Measurements from ENCODE around the gene HSD17B3. TPM values are rescaled to one million over a fixed set of nuclear protein-coding genes. Genes with fewer than 3 reads are reported as not detected.

Gene HSD17B3
- total and polyA plus RNA-seq, 2 donors (not counting 3 experiments of a cell fraction or from before 2014, with no cell fraction given): 0.46 TPM; not detected in 1

DNA sequence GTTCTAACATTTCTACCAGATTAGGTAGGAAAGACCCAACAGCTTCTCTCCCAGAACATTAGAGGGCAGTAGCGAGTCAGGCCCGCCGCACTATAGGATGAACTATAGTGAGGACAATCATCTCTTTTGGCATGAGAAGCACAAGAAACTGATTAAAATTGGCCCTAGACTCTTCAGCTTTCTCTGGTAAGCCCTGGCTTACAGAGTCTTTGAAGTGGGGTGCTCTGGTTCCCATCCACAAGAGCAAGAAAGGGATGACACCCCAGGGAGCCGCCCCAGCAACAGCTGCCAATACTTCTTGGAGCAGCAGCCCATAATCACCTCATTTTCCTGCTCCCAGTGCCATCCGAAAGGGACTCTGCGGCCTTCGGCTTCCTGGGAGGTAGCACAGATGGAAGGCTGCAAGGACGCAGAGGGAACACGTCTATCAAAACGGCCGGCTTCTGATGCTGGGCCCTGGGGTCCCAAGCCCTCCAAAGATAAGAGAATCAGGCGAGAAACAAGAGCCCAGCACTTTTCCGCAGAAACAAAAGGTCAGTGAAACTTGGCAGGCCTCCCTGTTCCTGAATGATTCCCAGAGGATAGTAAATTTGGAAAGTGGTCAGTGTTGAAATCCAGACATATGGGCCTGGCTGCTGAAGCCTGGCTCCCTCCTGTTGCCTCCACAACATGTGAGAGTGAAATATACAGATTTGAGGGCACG is 69.3 kb downstream of the HSD17B3 start:
- no peak overlapping the region for H3K4me2 ChIP-seq (ENCODE audit: insufficient read depth, low read length)
- no TSS peak for BruUV-seq (replicated peaks)
- no peak overlapping the region for H3K9ac ChIP-seq (replicated peaks; ENCODE audit: extremely low read depth, insufficient read depth, low read length)
- FAIRE-seq (peak; percentile 38), DNase-seq (ENCODE audit: low read depth, low spot score) (peak; percentile 24)
- no peak overlapping the region for H3K4me3 ChIP-seq (replicated peaks in 1 of 3; ENCODE audit: insufficient read depth in 1 of 3, low read depth in 1 of 3, low read length in 3 of 3)
- H2AFZ ChIP-seq (ENCODE audit: low read depth, low read length): no peak overlapping the region
- no peaks in the 10 kb centered on the region for H4K20me1 ChIP-seq (replicated peaks; ENCODE audit: control insufficient read depth, extremely low read depth, insufficient read depth, low read length)
- no peaks in the 10 kb centered on the region for H3K4me1 ChIP-seq (ENCODE audit: control insufficient read depth, extremely low read depth, insufficient read depth, low read length)
- peaks cover 7% of the 10 kb centered on the region in 2 experiments for H3K27me3 ChIP-seq (ENCODE audit: control insufficient read depth in 2 of 2, insufficient read depth in 2 of 2, low read length in 2 of 2)
- H3K36me3 ChIP-seq (ENCODE audit: control insufficient read depth in 2 of 2, extremely low read depth in 1 of 2, insufficient read depth in 2 of 2, low read length in 2 of 2): no peaks in the 10 kb centered on the region
- CTCF ChIA-PET: interaction anchor here (0.6 to 5.1 kb wide), 37 partner anchors 11 to 1065 kb away, joined by 3 to 105 read pairs (median 4); no protein-coding TSS in a partner anchor
- intact Hi-C loops (cut with micrococcal nuclease) (loop anchor here (1.0 to 5.0 kb wide), 3 partner anchors 85 to 434 kb away; no protein-coding TSS in a partner anchor), dilution Hi-C loops (cut with MboI; ENCODE audit: extremely low pct_ligation_motif_present, low sequenced_read_pairs) (no loop called here)
- no peaks in the 10 kb centered on the region for H3K79me2 ChIP-seq (ENCODE audit: control insufficient read depth, insufficient read depth, low read length)
- no peaks in the 10 kb centered on the region for H3K9me1 ChIP-seq (replicated peaks; ENCODE audit: control insufficient read depth, extremely low read depth, insufficient read depth, low read length)
- no peaks in the 10 kb centered on the region for H3K9me3 ChIP-seq (replicated peaks; ENCODE audit: control insufficient read depth, insufficient read depth, low read length)
- H3K27ac ChIP-seq (ENCODE audit: insufficient read depth, low read depth, low read length): no peak overlapping the region
- POLR2A ChIA-PET: no interaction called here
- TF ChIP-seq FOS (IDR thresholded peaks at IDR 0.05; ENCODE audit: borderline replicate concordance, insufficient read depth, low read length): no peak
- TF ChIP-seq, protein P1, sequence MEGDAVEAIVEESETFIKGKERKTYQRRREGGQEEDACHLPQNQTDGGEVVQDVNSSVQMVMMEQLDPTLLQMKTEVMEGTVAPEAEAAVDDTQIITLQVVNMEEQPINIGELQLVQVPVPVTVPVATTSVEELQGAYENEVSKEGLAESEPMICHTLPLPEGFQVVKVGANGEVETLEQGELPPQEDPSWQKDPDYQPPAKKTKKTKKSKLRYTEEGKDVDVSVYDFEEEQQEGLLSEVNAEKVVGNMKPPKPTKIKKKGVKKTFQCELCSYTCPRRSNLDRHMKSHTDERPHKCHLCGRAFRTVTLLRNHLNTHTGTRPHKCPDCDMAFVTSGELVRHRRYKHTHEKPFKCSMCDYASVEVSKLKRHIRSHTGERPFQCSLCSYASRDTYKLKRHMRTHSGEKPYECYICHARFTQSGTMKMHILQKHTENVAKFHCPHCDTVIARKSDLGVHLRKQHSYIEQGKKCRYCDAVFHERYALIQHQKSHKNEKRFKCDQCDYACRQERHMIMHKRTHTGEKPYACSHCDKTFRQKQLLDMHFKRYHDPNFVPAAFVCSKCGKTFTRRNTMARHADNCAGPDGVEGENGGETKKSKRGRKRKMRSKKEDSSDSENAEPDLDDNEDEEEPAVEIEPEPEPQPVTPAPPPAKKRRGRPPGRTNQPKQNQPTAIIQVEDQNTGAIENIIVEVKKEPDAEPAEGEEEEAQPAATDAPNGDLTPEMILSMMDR (IDR thresholded peaks at IDR 0.05; ENCODE audit: extremely low read depth in 1 of 2, insufficient read depth in 1 of 2, low read depth in 1 of 2, low read length in 2 of 2): peak; percentile 84 to 87

DNA sequence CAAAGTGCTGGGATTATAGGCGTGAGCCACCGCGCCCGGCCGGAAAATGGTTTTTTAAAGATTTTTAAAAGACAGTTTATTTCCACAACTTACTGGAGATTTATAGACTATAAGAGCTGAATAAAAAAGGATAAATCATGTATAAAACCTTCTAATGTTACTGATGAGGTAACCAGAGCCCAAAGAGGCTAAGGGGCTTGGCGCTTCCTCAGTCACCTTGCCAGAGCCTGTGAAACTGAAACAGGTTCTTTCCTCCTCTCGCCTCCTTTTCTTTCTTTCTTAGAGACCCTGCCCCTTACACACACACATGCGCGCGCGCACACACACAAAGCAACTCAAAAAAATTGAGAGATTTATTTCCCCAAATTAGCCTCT is 69.8 kb downstream of the HSD17B3 start:
- no peaks in the 10 kb centered on the region for H3K4me1 ChIP-seq (ENCODE audit: control insufficient read depth, extremely low read depth, insufficient read depth, low read length)
- H3K27me3 ChIP-seq (ENCODE audit: control insufficient read depth in 2 of 2, insufficient read depth in 2 of 2, low read length in 2 of 2): peaks cover 7% of the 10 kb centered on the region in 2 experiments
- no peak overlapping the region for H3K4me3 ChIP-seq (replicated peaks in 1 of 3; ENCODE audit: insufficient read depth in 1 of 3, low read depth in 1 of 3, low read length in 3 of 3)
- H4K20me1 ChIP-seq (replicated peaks; ENCODE audit: control insufficient read depth, extremely low read depth, insufficient read depth, low read length): no peaks in the 10 kb centered on the region
- FAIRE-seq (no peak), DNase-seq (ENCODE audit: low read depth, low spot score) (no peak)
- no TSS peak for BruUV-seq (replicated peaks)
- no peak overlapping the region for H3K27ac ChIP-seq (ENCODE audit: insufficient read depth, low read depth, low read length)
- TF ChIP-seq FOS (IDR thresholded peaks at IDR 0.05; ENCODE audit: borderline replicate concordance, insufficient read depth, low read length) (no peak), JUN (IDR thresholded peaks at IDR 0.05; ENCODE audit: borderline replicate concordance, insufficient read depth, insufficient read length, low read depth) (no peak), EZH2 (IDR thresholded peaks at IDR 0.05; ENCODE audit: borderline replicate concordance, low read depth, low read length, severe bottlenecking) (no peak), GATA2 (IDR thresholded peaks at IDR 0.05; ENCODE audit: insufficient read depth, insufficient read length, low read depth, low read length) (no peak), MYC (IDR thresholded peaks at IDR 0.05; ENCODE audit: low read depth, low read length) (no peak), POLR2AphosphoS5 (IDR thresholded peaks at IDR 0.05; ENCODE audit: insufficient read depth, low read depth, low read length) (no peak), POLR2A (IDR thresholded peaks at IDR 0.05; ENCODE audit: low read depth, low read length) (no peak)
- TF ChIP-seq, protein P1 (IDR thresholded peaks at IDR 0.05; ENCODE audit: extremely low read depth in 1 of 2, insufficient read depth in 1 of 2, low read depth in 1 of 2, low read length in 2 of 2): no peak
- TF ChIP-seq, protein P2, sequence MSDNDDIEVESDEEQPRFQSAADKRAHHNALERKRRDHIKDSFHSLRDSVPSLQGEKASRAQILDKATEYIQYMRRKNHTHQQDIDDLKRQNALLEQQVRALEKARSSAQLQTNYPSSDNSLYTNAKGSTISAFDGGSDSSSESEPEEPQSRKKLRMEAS (IDR thresholded peaks at IDR 0.05; ENCODE audit: insufficient read depth, insufficient read length): no peak
- H3K36me3 ChIP-seq (ENCODE audit: control insufficient read depth in 2 of 2, extremely low read depth in 1 of 2, insufficient read depth in 2 of 2, low read length in 2 of 2): no peaks in the 10 kb centered on the region
- no peak overlapping the region for H2AFZ ChIP-seq (ENCODE audit: low read depth, low read length)
- no peak overlapping the region for H3K4me2 ChIP-seq (ENCODE audit: insufficient read depth, low read length)
- CTCF ChIA-PET: interaction anchor here (0.6 to 5.1 kb wide), 37 partner anchors 11 to 1064 kb away, joined by 3 to 105 read pairs (median 4); no protein-coding TSS in a partner anchor
- H3K9ac ChIP-seq (replicated peaks; ENCODE audit: extremely low read depth, insufficient read depth, low read length): no peak overlapping the region
- no peaks in the 10 kb centered on the region for H3K9me1 ChIP-seq (replicated peaks; ENCODE audit: control insufficient read depth, extremely low read depth, insufficient read depth, low read length)
- H3K79me2 ChIP-seq (ENCODE audit: control insufficient read depth, insufficient read depth, low read length): no peaks in the 10 kb centered on the region
- dilution Hi-C loops (cut with MboI; ENCODE audit: extremely low pct_ligation_motif_present, low sequenced_read_pairs): no loop called here
- no peaks in the 10 kb centered on the region for H3K9me3 ChIP-seq (replicated peaks; ENCODE audit: control insufficient read depth, insufficient read depth, low read length)
- intact Hi-C loops (cut with micrococcal nuclease): loop anchor here (1.0 to 5.0 kb wide), 3 partner anchors 85 to 434 kb away; no protein-coding TSS in a partner anchor
- POLR2A ChIA-PET: no interaction called here

Data from endothelial cell of umbilical vein (primary cell).